ENCODE results near the gene SORBS2. TPM values are rescaled to one million over a fixed set of nuclear protein-coding genes. Genes with fewer than 3 reads are reported as not detected.

Gene SORBS2
- total RNA-seq, 4 donors from 2014 or later, result 640 to 1,569 (median 1,016) TPM

- no peaks in the 10 kb centered on the region for H3K27me3 ChIP-seq
- 41 to 82% methylated on average over 9 to 13 of the region's 13 CpGs for WGBS, 2 donors (ENCODE audit: low coverage in 1 of 2)
- no peak for TF ChIP-seq POLR2AphosphoS5 (IDR thresholded peaks at IDR 0.05)
- ATAC-seq, result no peak
- peak overlapping the region in 3 of 4 donors; percentile 29 to 45 (median 43) for H3K27ac ChIP-seq
- no peaks in the 10 kb centered on the region for H3K9me3 ChIP-seq
- H3K4me3 ChIP-seq, result peak overlapping the region; percentile 44 to 76
- no peaks in the 10 kb centered on the region for H3K36me3 ChIP-seq
- no peaks in the 10 kb centered on the region for H3K4me1 ChIP-seq
These were observed 1.1 kb downstream of the SORBS2 start for GRCh38 chr4:185810746-185811508.

- peak overlapping the region in 1 of 4 donors; percentile 23 for H3K27ac ChIP-seq
- H3K27me3 ChIP-seq, result no peaks in the 10 kb centered on the region
- TF ChIP-seq POLR2AphosphoS5 (IDR thresholded peaks at IDR 0.05) (no peak), EP300 (IDR thresholded peaks at IDR 0.05) (no peak), POLR2A (IDR thresholded peaks at IDR 0.05) (no peak), CTCF (IDR thresholded peaks at IDR 0.05) (no peak)
- H3K4me3 ChIP-seq, result peak overlapping the region; percentile 44 to 76
- H3K9me3 ChIP-seq, result no peaks in the 10 kb centered on the region
- WGBS, 2 donors (ENCODE audit: low coverage in 1 of 2), result 44 to 52% methylated on average over 2 to 4 of the region's 4 CpGs
- no peaks in the 10 kb centered on the region for H3K36me3 ChIP-seq
- no peaks in the 10 kb centered on the region for H3K4me1 ChIP-seq
- ATAC-seq, result no peak
These were observed 2.4 kb downstream of the SORBS2 start for GRCh38 chr4:185809533-185810071.

DNA sequence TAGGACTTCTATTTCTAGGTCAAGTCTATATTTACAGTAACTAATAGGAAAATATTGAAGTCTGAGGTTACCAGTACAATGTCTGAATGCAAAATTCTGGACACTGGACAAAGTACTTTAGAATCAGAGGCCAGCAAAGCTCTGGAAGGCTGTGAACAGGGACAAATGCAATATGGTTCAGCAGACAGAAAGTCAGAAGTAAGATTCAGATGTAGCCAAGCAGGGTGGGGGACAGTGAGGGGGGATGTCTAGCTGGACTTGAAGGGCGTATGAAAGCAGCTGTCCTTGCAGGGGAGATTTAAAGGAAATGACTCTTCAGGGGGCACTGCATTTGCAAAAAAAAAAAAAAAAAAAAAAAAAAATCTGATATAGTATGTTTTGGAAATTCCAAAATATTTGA is 2.9 kb downstream of the SORBS2 start:
- ATAC-seq, result no peak
- Histone ChIP-seq H3K4me1 (no peaks in the 10 kb centered on the region), H3K27ac (no peak overlapping the region), H3K36me3 (no peaks in the 10 kb centered on the region), H3K27me3 (no peaks in the 10 kb centered on the region), H3K9me3 (no peaks in the 10 kb centered on the region), H3K4me3 (peak overlapping the region; percentile 44 to 76)
- TF ChIP-seq POLR2A (IDR thresholded peaks at IDR 0.05) (no peak), EP300 (IDR thresholded peaks at IDR 0.05) (no peak), POLR2AphosphoS5 (IDR thresholded peaks at IDR 0.05) (no peak), CTCF (IDR thresholded peaks at IDR 0.05) (no peak)
- 75% methylated on average over 1 of the region's 1 CpG; no CpG with 5 or more reads in 1 of the 2 donors for WGBS, 2 donors (ENCODE audit: low coverage in 1 of 2)

DNA sequence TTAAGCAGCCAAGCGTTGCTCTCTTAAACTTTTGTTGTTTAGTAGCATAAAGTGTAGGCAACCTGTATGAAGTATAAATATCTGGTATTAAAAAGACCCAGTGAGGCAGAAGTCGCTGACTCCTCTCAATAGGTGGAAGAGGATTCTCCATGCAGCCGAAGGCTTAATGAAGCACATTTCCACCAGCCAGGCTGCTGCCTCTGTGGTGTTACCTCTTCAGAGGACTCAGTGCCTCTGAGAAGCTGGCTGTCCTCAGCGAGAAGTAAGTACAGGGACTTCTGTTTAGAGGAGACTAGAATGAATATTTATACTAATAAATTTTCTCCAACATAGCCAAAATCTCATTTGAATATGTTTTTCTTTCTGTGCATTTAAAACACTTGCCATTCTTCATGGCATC is 6.0 kb downstream of the SORBS2 start:
- WGBS, 2 donors (ENCODE audit: low coverage in 1 of 2), result 87 to 94% methylated on average over 2 to 3 of the region's 4 CpGs
- Histone ChIP-seq H3K36me3 (no peaks in the 10 kb centered on the region), H3K9me3 (no peaks in the 10 kb centered on the region), H3K4me3 (no peak overlapping the region), H3K27ac (no peak overlapping the region), H3K27me3 (no peaks in the 10 kb centered on the region), H3K4me1 (no peaks in the 10 kb centered on the region)
- TF ChIP-seq POLR2A (IDR thresholded peaks at IDR 0.05), result no peak
- TF ChIP-seq POLR2AphosphoS5 (IDR thresholded peaks at IDR 0.05), result no peak
- no peak for TF ChIP-seq EP300 (IDR thresholded peaks at IDR 0.05)
- no peak for TF ChIP-seq CTCF (IDR thresholded peaks at IDR 0.05)
- ATAC-seq, result no peak

GRCh38 chr4:185805262-185805802 is 6.7 kb downstream of the SORBS2 start:
- Histone ChIP-seq H3K9me3 (no peaks in the 10 kb centered on the region), H3K27ac (no peak overlapping the region), H3K4me3 (no peak overlapping the region), H3K4me1 (no peaks in the 10 kb centered on the region), H3K27me3 (no peaks in the 10 kb centered on the region), H3K36me3 (no peaks in the 10 kb centered on the region)
- no peak for TF ChIP-seq POLR2AphosphoS5 (IDR thresholded peaks at IDR 0.05)
- TF ChIP-seq POLR2A (IDR thresholded peaks at IDR 0.05), result no peak
- no peak for TF ChIP-seq CTCF (IDR thresholded peaks at IDR 0.05)
- no peak for TF ChIP-seq EP300 (IDR thresholded peaks at IDR 0.05)
- ATAC-seq, result no peak
- 92% methylated on average over 9 of the region's 9 CpGs for WGBS, 2 donors (ENCODE audit: low coverage in 1 of 2)

Measured in gastroesophageal sphincter (tissue), 4 donors.